ENCODE measurements around the gene NCAM1.

- TF ChIP-seq CTCF (IDR thresholded peaks at IDR 0.05; ENCODE audit: low read depth, low read length) (no peak), EZH2phosphoT487 (IDR thresholded peaks at IDR 0.05; ENCODE audit: low read depth) (no peak)
Observed at GRCh38 chr11:113152500-113152899, 191.3 kb downstream of the NCAM1 start.
